GM20431 (cell line): ENCODE results near the gene CPAMD8.

Experiments used
- in situ Hi-C: fragments of 300-500 bp; cut with MseI, MboI; formaldehyde crosslinking; loops from one replicate; pipeline ENCODE4 v1.15.0; 2020; ENCODE audit warnings: low sequenced_read_pairs; ENCODE audit not compliant: unreplicated experiment

The CPAMD8 gene

GRCh38 chr19:16853066-16853465 is 173.5 kb downstream of the CPAMD8 start:
- in situ Hi-C loops = no loop called here

- in situ Hi-C loops = no loop called here
Observed at GRCh38 chr19:16851031-16851712, 175.4 kb downstream of the CPAMD8 start.

- in situ Hi-C loops = no loop called here
Observed at GRCh38 chr19:16850133-16850532, 176.5 kb downstream of the CPAMD8 start.

- in situ Hi-C loops = no loop called here
Observed at GRCh38 chr19:16849168-16849567, 177.4 kb downstream of the CPAMD8 start.

GRCh38 chr19:16847430-16847829 is 179.2 kb downstream of the CPAMD8 start:
- in situ Hi-C loops = no loop called here

- in situ Hi-C loops = no loop called here
Observed at GRCh38 chr19:16846901-16847300, 179.7 kb downstream of the CPAMD8 start.
